HG02938 (cell line): ENCODE results near the gene NCOA1.

ENCODE experiments used
- ATAC-seq: cut with Tn5 transposase; IDR thresholded peaks from one replicate; pipeline ENCODE4 v1.9.1; 2021; ENCODE audit warnings: mild to moderate bottlenecking, moderate library complexity; ENCODE audit not compliant: unreplicated experiment

Gene NCOA1

GRCh38 chr2:24621779-24622538 is 130.9 kb downstream of the NCOA1 start:
- no peak for ATAC-seq

DNA sequence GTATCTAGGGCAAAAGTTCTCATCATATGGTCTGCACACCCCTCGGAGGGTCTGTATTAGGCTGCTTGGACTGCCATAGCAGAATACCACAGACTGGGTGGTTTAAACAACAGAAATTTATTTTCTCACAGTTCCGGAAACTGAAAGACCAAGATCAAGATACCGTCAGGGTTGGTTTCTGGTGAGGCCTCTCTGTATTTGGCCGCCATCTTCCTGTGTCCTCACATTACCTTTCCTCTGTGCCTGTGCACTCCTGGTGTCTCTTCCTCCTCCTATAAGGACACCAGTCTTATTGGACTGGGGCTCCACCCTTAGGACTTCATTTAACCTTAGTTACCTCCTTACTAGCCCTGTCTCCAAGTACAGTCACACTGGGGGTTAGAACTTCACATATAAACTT is 132.5 kb downstream of the NCOA1 start:
- no peak for ATAC-seq

DNA sequence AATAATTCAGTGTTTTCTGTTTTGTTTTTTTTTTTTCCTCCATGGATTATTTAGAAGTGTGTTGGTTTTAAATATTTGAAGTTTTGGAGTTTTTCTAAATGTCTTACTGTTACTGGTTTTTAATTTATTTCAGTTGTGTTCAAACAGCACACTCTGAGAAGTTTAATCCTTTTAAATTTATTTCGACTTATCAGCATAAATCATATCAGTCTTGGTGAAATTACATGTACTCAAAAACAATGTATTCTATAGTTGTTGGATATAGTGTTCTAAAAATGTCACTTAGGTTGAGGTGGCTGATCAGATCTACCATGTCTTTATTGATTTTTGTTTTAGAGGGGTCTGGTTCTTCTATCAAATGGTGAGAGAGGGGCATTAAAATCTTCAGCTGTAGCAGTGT is 134.7 kb downstream of the NCOA1 start:
- no peak for ATAC-seq

GRCh38 chr2:24626131-24626530 is 135.1 kb downstream of the NCOA1 start:
- ATAC-seq = no peak

- no peak for ATAC-seq
These were observed 137.7 kb downstream of the NCOA1 start for GRCh38 chr2:24628746-24629145.

- no peak for ATAC-seq
These were observed 141.1 kb downstream of the NCOA1 start for GRCh38 chr2:24632172-24632571.

GRCh38 chr2:24635181-24635580 is 144.1 kb downstream of the NCOA1 start:
- no peak for ATAC-seq

- no peak for ATAC-seq
These were observed 147.5 kb downstream of the NCOA1 start for GRCh38 chr2:24638568-24638967.

DNA sequence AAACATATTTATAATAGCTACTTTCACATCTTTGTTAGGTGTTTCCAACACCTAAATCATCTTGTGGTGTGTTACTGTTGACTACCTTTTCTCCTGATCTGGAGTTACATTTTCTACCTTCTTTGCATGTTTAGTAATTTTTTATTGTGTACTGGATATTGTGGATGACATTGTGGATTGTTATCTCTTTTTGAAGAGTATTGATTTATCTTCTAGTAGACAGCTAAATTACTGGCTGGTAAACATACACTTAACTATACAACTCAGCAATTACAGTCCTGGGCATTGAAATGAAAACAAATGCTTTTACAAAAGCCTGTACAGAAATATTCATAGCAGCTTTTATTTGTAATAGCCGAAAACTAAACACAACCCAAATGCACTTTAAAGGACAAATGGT is 151.3 kb downstream of the NCOA1 start:
- no peak for ATAC-seq

GRCh38 chr2:24643051-24643450 is 152.0 kb downstream of the NCOA1 start:
- ATAC-seq = no peak

DNA sequence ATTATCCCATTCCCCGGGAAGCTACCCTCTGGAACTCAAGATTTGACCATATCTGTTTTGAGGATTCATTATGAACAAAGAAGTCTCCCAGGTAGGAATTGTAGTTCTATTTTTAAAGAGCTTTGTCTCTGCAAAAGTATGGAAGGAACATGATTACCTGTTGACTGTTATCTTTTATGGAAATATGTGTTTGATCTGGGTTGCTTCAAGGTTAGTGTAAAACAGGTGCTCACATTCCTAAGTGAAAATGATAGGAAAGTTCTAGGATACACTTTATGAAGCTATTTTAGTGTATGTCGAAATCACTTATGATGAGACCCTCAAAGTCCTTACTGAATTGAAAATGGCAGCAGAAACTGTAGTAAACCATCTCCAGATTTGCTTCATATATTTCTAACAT is 153.0 kb downstream of the NCOA1 start:
- ATAC-seq = no peak

- ATAC-seq = no peak
These were observed 160.1 kb downstream of the NCOA1 start for GRCh38 chr2:24650997-24651642.

DNA sequence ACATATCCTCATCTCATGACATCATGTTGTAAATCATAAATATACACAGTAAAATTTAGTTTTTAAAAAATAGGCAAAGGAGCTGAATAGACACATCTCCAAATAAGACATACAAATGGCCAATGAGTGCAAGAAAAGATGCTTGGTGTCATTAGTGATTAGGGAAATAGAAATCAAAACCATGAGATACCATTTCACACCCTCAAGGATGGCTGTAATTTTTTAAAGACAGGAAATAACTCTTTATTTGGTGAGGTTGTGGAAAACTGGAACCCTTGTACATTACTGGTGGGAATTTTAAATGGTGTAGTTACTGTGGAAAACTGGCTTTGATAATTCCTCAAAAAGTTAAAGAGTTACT is 160.6 kb downstream of the NCOA1 start:
- ATAC-seq = no peak

DNA sequence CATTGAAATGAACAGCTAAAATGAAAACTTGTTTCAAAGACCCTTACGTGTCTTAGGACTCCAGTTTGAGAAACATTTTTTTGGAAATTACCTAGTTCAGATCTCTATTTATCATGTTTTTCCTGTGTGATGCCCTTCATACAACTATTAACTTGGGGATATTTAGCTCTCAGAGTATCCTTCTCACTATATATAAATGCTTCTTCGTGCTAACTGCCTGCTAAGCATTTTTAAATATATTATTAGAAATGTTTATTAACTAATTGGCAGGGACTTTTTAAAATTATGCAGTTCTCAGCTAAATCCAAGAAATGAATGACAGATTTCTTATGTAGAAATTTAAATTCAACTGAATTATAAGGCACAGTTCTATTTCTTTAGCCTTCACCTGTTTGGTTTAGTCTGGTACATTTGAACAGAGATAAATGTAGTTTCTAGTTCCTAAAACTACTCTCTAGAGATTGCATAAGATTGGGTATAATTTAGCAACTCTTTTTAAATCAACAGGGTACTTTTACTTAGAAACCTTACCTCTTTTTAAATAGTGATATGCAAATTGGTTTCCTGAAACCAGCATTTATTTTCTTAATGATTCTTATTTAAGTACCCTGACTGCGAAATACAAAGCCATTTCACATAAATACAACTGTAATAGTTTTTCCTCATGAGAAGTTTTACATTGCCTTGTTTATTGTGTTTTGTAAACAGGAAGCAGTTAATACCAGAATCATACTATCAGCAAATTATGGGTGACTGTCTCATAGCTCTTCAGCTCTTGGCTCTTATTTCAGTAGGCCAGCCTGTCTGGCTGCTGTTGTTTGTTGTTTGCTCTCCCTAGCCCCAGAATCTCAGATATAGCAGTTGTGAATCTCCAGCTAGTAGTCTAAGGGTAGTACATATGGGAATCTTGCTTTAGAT is 161.5 kb downstream of the NCOA1 start:
- ATAC-seq = no peak

DNA sequence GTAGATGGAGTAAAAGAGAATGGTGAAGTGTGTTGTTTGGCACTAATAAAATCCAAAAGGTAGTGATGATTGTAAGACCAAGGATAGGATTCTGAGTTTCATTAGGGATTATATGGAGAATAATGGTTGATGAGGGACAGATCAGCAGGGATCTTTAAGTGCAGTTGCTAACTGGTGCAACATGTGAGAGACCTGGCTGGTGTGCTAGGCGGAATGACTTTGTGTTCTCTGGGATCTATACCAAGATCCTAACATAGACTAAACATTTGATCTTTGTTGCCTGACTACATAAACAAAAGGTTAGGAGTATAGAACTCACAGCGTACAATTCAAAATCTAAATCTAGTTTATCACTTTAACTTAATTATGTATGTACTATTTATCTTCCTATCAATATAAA is 166.8 kb downstream of the NCOA1 start:
- no peak for ATAC-seq

DNA sequence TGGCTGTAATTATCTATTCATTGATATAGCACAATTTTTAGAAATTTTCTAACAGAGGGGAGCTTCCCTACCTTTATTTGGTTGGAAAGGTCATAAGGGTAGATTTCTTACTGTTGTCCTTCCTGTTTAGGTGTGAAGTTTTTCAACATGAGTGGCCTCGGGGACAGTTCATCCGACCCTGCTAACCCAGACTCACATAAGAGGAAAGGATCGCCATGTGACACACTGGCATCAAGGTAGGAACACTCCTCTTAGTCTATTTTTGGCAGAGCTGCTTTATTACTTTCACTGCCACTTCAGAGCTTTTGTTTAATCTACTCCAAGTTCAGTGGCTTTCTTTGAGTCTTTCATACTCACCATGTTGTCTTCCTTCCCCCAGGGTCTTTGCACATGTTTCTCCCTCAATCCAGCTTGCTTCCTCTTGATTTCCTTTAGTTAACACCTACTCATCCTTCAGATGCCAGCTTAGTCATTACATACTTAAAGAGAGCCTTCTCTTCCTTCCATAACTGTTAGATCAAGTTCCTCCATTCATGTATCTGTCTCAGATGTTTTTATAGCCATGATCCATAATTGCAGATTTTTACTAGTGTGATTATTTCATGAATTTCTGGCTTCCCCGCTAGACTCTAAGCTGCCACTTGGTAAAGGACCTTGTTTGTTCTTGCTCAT is 167.6 kb downstream of the NCOA1 start:
- ATAC-seq = no peak

DNA sequence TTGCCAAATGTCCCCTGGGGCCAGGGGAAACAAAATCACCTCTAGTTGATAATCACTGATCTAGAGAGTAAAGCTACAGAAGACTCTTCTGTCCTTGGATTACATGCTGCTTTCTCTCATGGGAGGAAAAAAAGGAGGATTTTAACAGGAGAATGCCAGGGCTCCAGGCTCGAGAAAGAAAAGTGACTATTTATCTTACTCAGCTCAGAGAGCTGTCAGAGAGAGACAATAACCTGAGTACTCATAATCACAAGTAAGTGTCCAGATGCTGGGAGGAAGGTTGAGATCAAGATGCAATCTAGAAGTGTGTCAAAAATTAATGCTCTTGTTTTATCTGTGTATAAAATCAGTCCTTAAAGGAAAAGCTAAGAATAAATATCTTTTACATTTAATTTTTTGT is 168.8 kb downstream of the NCOA1 start:
- ATAC-seq = no peak

GRCh38 chr2:24667542-24667941 is 176.5 kb downstream of the NCOA1 start:
- no peak for ATAC-seq

GRCh38 chr2:24671230-24671629 is 180.2 kb downstream of the NCOA1 start:
- ATAC-seq = no peak

DNA sequence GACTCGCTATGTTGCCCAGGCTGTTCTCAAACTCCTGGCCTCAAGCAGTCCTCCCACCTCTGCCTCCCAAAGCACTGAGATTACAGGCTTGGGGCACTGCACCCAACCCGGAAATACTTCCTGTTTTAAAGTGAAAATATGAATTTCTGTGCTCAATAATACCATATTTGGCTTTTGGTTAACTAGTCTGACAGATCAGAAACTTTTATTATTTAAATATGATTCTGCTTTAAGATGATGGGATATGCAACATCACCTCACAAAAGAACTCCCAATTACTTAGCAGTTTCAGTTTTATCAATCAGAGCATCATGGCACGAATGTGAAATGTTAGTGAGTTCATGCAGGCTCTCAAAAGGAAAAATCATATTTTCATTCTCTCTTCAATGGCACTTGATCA is 181.5 kb downstream of the NCOA1 start:
- ATAC-seq = no peak

- no peak for ATAC-seq
These were observed 184.3 kb downstream of the NCOA1 start for GRCh38 chr2:24675338-24675737.
